Regular cardiac myocyte (primary cell): ENCODE measurements around the gene OR4C11. TPM values are rescaled to one million over a fixed set of nuclear protein-coding genes. Genes with fewer than 3 reads are reported as not detected.

Experiments used
- total RNA-seq: library from RNA; depleted of rRNA; stranded (reverse); fragments of >200 nt; gene quantifications from 2 replicates; pipeline ENCODE4 v1.2.3, GENCODE V29; 2014

OR4C11 gene
- not detected in 2 replicates for total RNA-seq

GRCh38 chr11:55607545-55607944, at the start of gene OR4C11:
TSS of gene OR4C11 (minus strand) at chr11:55607645. CDS start at chr11:55604373, 3,272 bp downstream.

GRCh38 chr11:55648027-55648426, 40.6 kb upstream of the OR4C11 start, which contains the start of gene OR4S2:
TSS of gene OR4S2 (plus strand) at chr11:55648327. CDS start at chr11:55650904, 2,577 bp downstream.

GRCh38 chr11:55634813-55635212, 27.4 kb upstream of the OR4C11 start, which contains the start of gene OR4P4:
TSS of gene OR4P4 (plus strand) at chr11:55635113.

GRCh38 chr11:55571828-55572227, 35.6 kb downstream of the OR4C11 start, which contains the start of gene OR4C16:
TSS of gene OR4C16 (plus strand) at chr11:55572128. CDS start at chr11:55572128, 0 bp downstream.

GRCh38 chr11:55554169-55554568, 53.3 kb downstream of the OR4C11 start, which contains the start of gene OR4C15:
TSS of gene OR4C15 (plus strand) at chr11:55554469. CDS start at chr11:55554469, 0 bp downstream.

Other genes with a start within 250 kb of the OR4C11 start
- gene OR4A15, start 239.7 kb downstream of the OR4C11 start, total RNA-seq = not detected in 2 replicates
- gene OR4C15, start 53.2 kb downstream of the OR4C11 start, total RNA-seq = not detected in 2 replicates
- not detected in 2 replicates for gene OR4C16, start 35.5 kb downstream of the OR4C11 start, total RNA-seq
- gene OR4P4, start 27.5 kb upstream of the OR4C11 start, total RNA-seq = not detected in 2 replicates
- not detected in 2 replicates for gene OR4S2, start 40.7 kb upstream of the OR4C11 start, total RNA-seq
- gene OR4C6, start 54.6 kb upstream of the OR4C11 start, total RNA-seq = not detected in 2 replicates
- not detected in 2 replicates for gene OR5D13, start 165.8 kb upstream of the OR4C11 start, total RNA-seq
- not detected in 2 replicates for gene OR5D14, start 187.9 kb upstream of the OR4C11 start, total RNA-seq
- gene OR5L1, start 203.7 kb upstream of the OR4C11 start, total RNA-seq = not detected in 2 replicates
- not detected in 2 replicates for gene OR5D18, start 212.0 kb upstream of the OR4C11 start, total RNA-seq
- not detected in 2 replicates for gene OR5L2, start 219.6 kb upstream of the OR4C11 start, total RNA-seq
- not detected in 2 replicates for gene OR5D16, start 231.1 kb upstream of the OR4C11 start, total RNA-seq